ENCODE results near the gene SLC41A3.

- TF ChIP-seq EZH2 (IDR thresholded peaks at IDR 0.05; ENCODE audit: insufficient read depth, poor library complexity, severe bottlenecking) (no peak), EZH2phosphoT487 (IDR thresholded peaks at IDR 0.05; ENCODE audit: insufficient read depth, low read depth) (no peak)
Observed at GRCh38 chr3:126003447-126004190, 80.3 kb downstream of the SLC41A3 start.
